Stomach (tissue), 4 donors: ENCODE data around the gene PLEKHM3.

Source experiments
- EP300 ChIP-seq: sonication (generic); formaldehyde crosslinking; IDR thresholded peaks from one replicate; pipeline ENCODE4 v1.6.1; 2017; ENCODE audit warnings: antibody characterized with exemption
- POLR2AphosphoS5 ChIP-seq, 3 donors: sonication (generic); formaldehyde crosslinking; IDR thresholded peaks; one replicate each; pipeline ENCODE4 v1.6.1; 2016; ENCODE audit warnings: antibody characterized with exemption in 3 of 3
- TF ChIP-seq, protein P1 (sequence below), 7 experiments: fragments of 450-650 bp in 4 of 7; fragments of 200-600 bp in 3 of 7; sonication (generic) in 3 of 7; IDR thresholded peaks; one replicate each; pipeline ENCODE4 v1.5.1; 2016 to 2019; ENCODE audit warnings: antibody characterized with exemption in 7 of 7, control low read depth in 2 of 7, mild to moderate bottlenecking in 1 of 7

- TF ChIP-seq, protein P1, sequence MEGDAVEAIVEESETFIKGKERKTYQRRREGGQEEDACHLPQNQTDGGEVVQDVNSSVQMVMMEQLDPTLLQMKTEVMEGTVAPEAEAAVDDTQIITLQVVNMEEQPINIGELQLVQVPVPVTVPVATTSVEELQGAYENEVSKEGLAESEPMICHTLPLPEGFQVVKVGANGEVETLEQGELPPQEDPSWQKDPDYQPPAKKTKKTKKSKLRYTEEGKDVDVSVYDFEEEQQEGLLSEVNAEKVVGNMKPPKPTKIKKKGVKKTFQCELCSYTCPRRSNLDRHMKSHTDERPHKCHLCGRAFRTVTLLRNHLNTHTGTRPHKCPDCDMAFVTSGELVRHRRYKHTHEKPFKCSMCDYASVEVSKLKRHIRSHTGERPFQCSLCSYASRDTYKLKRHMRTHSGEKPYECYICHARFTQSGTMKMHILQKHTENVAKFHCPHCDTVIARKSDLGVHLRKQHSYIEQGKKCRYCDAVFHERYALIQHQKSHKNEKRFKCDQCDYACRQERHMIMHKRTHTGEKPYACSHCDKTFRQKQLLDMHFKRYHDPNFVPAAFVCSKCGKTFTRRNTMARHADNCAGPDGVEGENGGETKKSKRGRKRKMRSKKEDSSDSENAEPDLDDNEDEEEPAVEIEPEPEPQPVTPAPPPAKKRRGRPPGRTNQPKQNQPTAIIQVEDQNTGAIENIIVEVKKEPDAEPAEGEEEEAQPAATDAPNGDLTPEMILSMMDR (IDR thresholded peaks at IDR 0.05), result no peak
- no peak for TF ChIP-seq POLR2AphosphoS5 (IDR thresholded peaks at IDR 0.05)
- TF ChIP-seq EP300, result no peak
Observed at GRCh38 chr2:207934720-207935119, 90.6 kb downstream of the PLEKHM3 start.
